ENCODE data around the gene ZBTB17. TPM values are rescaled to one million over a fixed set of nuclear protein-coding genes. Genes with fewer than 3 reads are reported as not detected.
"Not testable (repeated sequence)": the region's sequence is repeated elsewhere in the genome, so short reads cannot be mapped to it uniquely, and the experiment has no call there.

Gene ZBTB17
- total RNA-seq, 1 donor from 2014 or later: 68.8 TPM

DNA sequence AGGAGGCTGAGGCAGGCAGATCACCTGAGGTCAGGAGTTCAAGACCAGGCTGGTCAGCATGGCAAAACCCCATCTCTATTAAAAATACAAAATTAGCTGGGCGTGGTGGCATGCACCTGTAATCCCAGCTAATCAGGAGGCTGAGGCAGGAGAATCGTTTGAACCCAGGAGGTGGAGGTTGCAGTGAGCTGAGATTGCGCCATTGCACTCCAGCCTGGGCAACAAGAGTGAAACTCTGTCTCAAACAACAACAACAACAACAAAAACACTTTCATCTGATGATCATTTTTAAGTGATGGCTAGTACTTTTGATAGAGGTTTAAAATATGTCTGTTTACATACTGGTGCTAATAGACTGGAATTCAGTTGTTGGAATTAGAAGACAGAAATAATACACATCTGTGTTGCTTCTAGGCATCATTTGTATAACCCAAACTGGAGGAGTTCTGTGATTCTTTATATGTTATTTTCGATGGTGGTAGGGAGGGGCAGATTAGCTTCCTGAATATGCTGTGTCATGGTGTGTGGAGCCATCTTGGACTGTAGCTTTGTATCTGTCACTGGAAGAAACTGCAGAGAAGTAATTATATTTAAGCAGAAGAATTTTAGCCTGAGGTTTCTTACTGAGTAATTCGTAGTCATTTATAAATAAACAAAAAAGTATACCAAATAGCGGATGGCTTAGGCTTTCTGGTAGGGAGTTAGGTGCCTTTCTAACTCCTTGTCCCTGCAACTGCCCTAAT, 82.9 kb downstream of the ZBTB17 start:
- not testable (repeated sequence) for H3K4me3 Mint-ChIP-seq; H3K9me3 Mint-ChIP-seq; H3K27me3 Mint-ChIP-seq (ENCODE audit: insufficient read depth); DNase-seq (ENCODE audit: low spot score)
- peak overlapping the region; percentile 76 for H3K27ac Mint-ChIP-seq
- peaks cover 25% of the 10 kb centered on the region for H3K36me3 Mint-ChIP-seq (ENCODE audit: low read depth)
- peaks cover 31% of the 10 kb centered on the region for H3K4me1 Mint-ChIP-seq (ENCODE audit: low read depth)
- intact Hi-C loops (cut with micrococcal nuclease): loop anchor here (2.0 kb wide), 1 partner anchor 24 kb away; no protein-coding TSS in a partner anchor

Other genes starting within 250 kb of the ZBTB17 start
- gene SLC25A34, start 239.8 kb downstream of the ZBTB17 start, total RNA-seq: 1.1 and 1.8 TPM in 2 replicates
- not detected in 2 replicates for gene TMEM82, start 233.6 kb downstream of the ZBTB17 start, total RNA-seq
- gene FBLIM1, start 217.3 kb downstream of the ZBTB17 start, total RNA-seq: not detected in 2 replicates
- gene UQCRHL, start 168.5 kb downstream of the ZBTB17 start, total RNA-seq: 1.3 and 1.5 TPM in 2 replicates
- gene SPEN, start 128.4 kb downstream of the ZBTB17 start, total RNA-seq: 81.9 and 87.6 TPM in 2 replicates
- gene SRARP, start 28.1 kb upstream of the ZBTB17 start, total RNA-seq: not detected in 2 replicates
- gene HSPB7, start 41.9 kb upstream of the ZBTB17 start, total RNA-seq: not detected in 2 replicates
- gene CLCNKA, start 45.9 kb upstream of the ZBTB17 start, total RNA-seq: not detected in 2 replicates
- gene CLCNKB, start 67.7 kb upstream of the ZBTB17 start, total RNA-seq: not detected in 2 replicates
- gene FAM131C, start 97.5 kb upstream of the ZBTB17 start, total RNA-seq: 0.56 and 0.57 TPM in 2 replicates
- gene EPHA2, start 180.0 kb upstream of the ZBTB17 start, total RNA-seq: not detected in 2 replicates
- 7.9 and 11.2 TPM in 2 replicates for gene ARHGEF19, start 236.6 kb upstream of the ZBTB17 start, total RNA-seq